GM21528 (cell line): Measurements from ENCODE around the gene GDF3.
"Not testable (repeated sequence)": the region's sequence is repeated elsewhere in the genome, so short reads cannot be mapped to it uniquely, and the experiment has no call there.

ENCODE experiments used
- ATAC-seq: cut with Tn5 transposase; IDR thresholded peaks from one replicate; pipeline ENCODE4 v1.9.1; 2021; ENCODE audit warnings: mild to moderate bottlenecking, moderate library complexity; ENCODE audit not compliant: unreplicated experiment, low FRiP score

Gene GDF3

GRCh38 chr12:7668171-7668570, 27.4 kb downstream of the GDF3 start:
- no peak for ATAC-seq

- no peak for ATAC-seq
Observed at GRCh38 chr12:7667125-7667524, 28.4 kb downstream of the GDF3 start.

- no peak for ATAC-seq
Observed at GRCh38 chr12:7666595-7666994, 29.0 kb downstream of the GDF3 start.

- ATAC-seq, result no peak
Observed at GRCh38 chr12:7661741-7662140, 33.8 kb downstream of the GDF3 start.

- ATAC-seq, result no peak
Observed at GRCh38 chr12:7656121-7656520, 39.5 kb downstream of the GDF3 start.

GRCh38 chr12:7650091-7650490, 45.5 kb downstream of the GDF3 start:
- ATAC-seq, result no peak

- ATAC-seq, result no peak
Observed at GRCh38 chr12:7647071-7647470, 48.5 kb downstream of the GDF3 start.

- no peak for ATAC-seq
Observed at GRCh38 chr12:7646178-7646475, 49.4 kb downstream of the GDF3 start.

GRCh38 chr12:7645395-7646177, 50.0 kb downstream of the GDF3 start:
- ATAC-seq, result no peak

GRCh38 chr12:7642876-7643309, 52.7 kb downstream of the GDF3 start:
- no peak for ATAC-seq

- no peak for ATAC-seq
Observed at GRCh38 chr12:7642287-7642686, 53.3 kb downstream of the GDF3 start.

GRCh38 chr12:7640123-7640995, 55.2 kb downstream of the GDF3 start:
- not testable (repeated sequence) for ATAC-seq
